ENCODE data around the gene SOWAHD.

DNA sequence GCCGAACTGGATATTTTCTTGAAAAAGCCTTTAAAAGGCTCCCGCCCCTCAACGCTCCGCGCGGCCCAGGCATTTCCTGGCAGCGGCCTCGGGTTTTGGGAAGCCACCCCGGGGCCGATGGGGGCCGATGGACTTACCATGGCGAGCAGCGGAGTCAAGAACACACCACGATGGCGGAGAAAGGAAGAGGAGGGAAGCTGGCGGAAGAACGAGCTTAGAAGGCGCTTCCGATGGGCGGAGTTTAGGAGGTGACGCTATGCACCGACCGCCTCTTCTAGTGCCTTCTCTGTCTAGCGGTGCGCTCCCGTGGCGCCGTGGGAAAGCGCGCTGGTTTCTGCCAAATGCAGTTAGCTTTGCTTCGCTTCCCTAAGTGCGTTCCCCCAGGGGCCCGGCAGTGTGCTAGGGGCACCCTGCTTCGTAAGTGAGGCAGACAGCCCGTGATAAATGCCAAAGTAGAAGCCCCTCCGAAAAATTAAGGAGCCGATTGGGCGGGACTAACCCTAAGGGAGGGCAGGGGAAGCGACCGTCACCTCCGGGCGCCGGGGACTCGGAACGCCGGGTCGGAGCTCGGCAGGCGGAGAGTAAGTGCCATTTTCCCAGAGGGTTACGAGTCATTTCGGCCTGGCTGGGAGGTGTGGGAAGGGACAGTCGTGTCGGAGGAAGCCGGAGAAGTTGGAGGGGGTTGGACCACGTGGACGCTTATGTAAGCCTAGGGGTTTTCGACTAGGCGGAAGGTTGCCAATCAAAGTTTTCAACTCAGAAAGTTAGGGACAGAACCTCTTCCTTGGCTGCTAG lies 33.2 kb downstream of the SOWAHD start, which contains the start of gene RPL39:
- TF ChIP-seq, protein P1, sequence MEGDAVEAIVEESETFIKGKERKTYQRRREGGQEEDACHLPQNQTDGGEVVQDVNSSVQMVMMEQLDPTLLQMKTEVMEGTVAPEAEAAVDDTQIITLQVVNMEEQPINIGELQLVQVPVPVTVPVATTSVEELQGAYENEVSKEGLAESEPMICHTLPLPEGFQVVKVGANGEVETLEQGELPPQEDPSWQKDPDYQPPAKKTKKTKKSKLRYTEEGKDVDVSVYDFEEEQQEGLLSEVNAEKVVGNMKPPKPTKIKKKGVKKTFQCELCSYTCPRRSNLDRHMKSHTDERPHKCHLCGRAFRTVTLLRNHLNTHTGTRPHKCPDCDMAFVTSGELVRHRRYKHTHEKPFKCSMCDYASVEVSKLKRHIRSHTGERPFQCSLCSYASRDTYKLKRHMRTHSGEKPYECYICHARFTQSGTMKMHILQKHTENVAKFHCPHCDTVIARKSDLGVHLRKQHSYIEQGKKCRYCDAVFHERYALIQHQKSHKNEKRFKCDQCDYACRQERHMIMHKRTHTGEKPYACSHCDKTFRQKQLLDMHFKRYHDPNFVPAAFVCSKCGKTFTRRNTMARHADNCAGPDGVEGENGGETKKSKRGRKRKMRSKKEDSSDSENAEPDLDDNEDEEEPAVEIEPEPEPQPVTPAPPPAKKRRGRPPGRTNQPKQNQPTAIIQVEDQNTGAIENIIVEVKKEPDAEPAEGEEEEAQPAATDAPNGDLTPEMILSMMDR (conservative IDR thresholded peaks at IDR 0.05; ENCODE audit: low read depth, low read length): no peak
- TF ChIP-seq EZH2phosphoT487 (IDR thresholded peaks at IDR 0.05; ENCODE audit: borderline replicate concordance, low read length): no peak
